Neutrophil (primary cell): Measurements from ENCODE around the gene EIF6.

ENCODE experiments used
- H3K27ac ChIP-seq: fragments of 200-600 bp; sonication (generic); 2 replicates; pipeline ENCODE4 v1.5.1; 2016; ENCODE audit warnings: mild to moderate bottlenecking, moderate library complexity
- H3K27me3 ChIP-seq: fragments of 200-600 bp; sonication (generic); 2 replicates; pipeline ENCODE4 v1.6.0; 2016; ENCODE audit warnings: mild to moderate bottlenecking
- H3K36me3 ChIP-seq: fragments of 200-600 bp; sonication (generic); 2 replicates; pipeline ENCODE4 v1.5.1; 2017
- H3K4me1 ChIP-seq, 2 experiments: fragments of 200-600 bp in 1 of 2; sonication (generic) in 1 of 2; 1 replicate in 1 of 2; 2 replicates in 1 of 2; pipeline versions ENCODE4 v1.5.1 to v1.6.1; 2013 to 2016; ENCODE audit warnings: low read depth in 1 of 2, low read length in 1 of 2, mild to moderate bottlenecking in 1 of 2, moderate library complexity in 1 of 2; ENCODE audit not compliant: control insufficient read depth in 1 of 2, insufficient read depth in 1 of 2
- H3K4me3 ChIP-seq, 2 experiments: fragments of 200-600 bp in 1 of 2; sonication (generic) in 1 of 2; 1 replicate in 1 of 2; 2 replicates in 1 of 2; pipeline ENCODE4 v1.5.1; 2013 to 2016; ENCODE audit warnings: low read depth in 1 of 2, low read length in 1 of 2, mild to moderate bottlenecking in 1 of 2, moderate library complexity in 1 of 2
- H3K9me3 ChIP-seq: fragments of 200-600 bp; sonication (generic); 2 replicates; pipeline ENCODE4 v1.5.1; 2016
- CTCF ChIP-seq: fragments of 200-600 bp; sonication (generic); IDR thresholded peaks from 2 replicates; pipeline ENCODE4 v1.5.1; 2016; ENCODE audit warnings: antibody characterized with exemption

Gene EIF6

GRCh38 chr20:35290186-35290886, 5.8 kb upstream of the EIF6 start:
- H3K4me3 ChIP-seq, result no peak overlapping the region
- no peak for TF ChIP-seq CTCF
- H3K9me3 ChIP-seq, result no peaks in the 10 kb centered on the region
- no peaks in the 10 kb centered on the region for H3K27me3 ChIP-seq
- no peaks in the 10 kb centered on the region for H3K4me1 ChIP-seq
- no peaks in the 10 kb centered on the region for H3K36me3 ChIP-seq
- no peak overlapping the region for H3K27ac ChIP-seq

- no peaks in the 10 kb centered on the region for H3K9me3 ChIP-seq
These were observed 3.9 kb upstream of the EIF6 start for GRCh38 chr20:35288325-35289060.

GRCh38 chr20:35287509-35288324, 3.1 kb upstream of the EIF6 start:
- Histone ChIP-seq H3K4me1 (peaks cover 7 to 19% of the 10 kb centered on the region in 2 experiments), H3K27me3 (no peaks in the 10 kb centered on the region), H3K9me3 (no peaks in the 10 kb centered on the region), H3K36me3 (no peaks in the 10 kb centered on the region), H3K27ac (no peak overlapping the region), H3K4me3 (no peak overlapping the region)
- no peak for TF ChIP-seq CTCF

More at GRCh38 chr20:35288325-35289060, 3.9 kb upstream of the EIF6 start:
- TF ChIP-seq CTCF, result no peak
- H3K27ac ChIP-seq, result no peak overlapping the region
- no peaks in the 10 kb centered on the region for H3K36me3 ChIP-seq
- H3K4me1 ChIP-seq, result peaks cover 3 to 12% of the 10 kb centered on the region in 2 experiments
- no peak overlapping the region for H3K4me3 ChIP-seq
- H3K27me3 ChIP-seq, result no peaks in the 10 kb centered on the region

- H3K4me1 ChIP-seq, result peaks cover 7 to 19% of the 10 kb centered on the region in 2 experiments
- H3K4me3 ChIP-seq, result no peak overlapping the region
- no peak for TF ChIP-seq CTCF
- no peak overlapping the region for H3K27ac ChIP-seq
- H3K27me3 ChIP-seq, result no peaks in the 10 kb centered on the region
- no peaks in the 10 kb centered on the region for H3K36me3 ChIP-seq
- no peaks in the 10 kb centered on the region for H3K9me3 ChIP-seq
These were observed 2.4 kb upstream of the EIF6 start for GRCh38 chr20:35286899-35287508.
